C4-2B (cell line): Measurements from ENCODE around the gene C7.

Source experiments
- H3K27ac ChIP-seq: fragments of 450-650 bp; 2 replicates; pipeline ENCODE4 v1.5.1; 2017
- ZFX ChIP-seq: fragments of 450-650 bp; IDR thresholded peaks from 2 replicates; pipeline ENCODE4 v1.6.1; 2017
- TF ChIP-seq, protein P1 (sequence below): fragments of 450-650 bp; conservative IDR thresholded peaks from 2 replicates; pipeline ENCODE4 v1.5.1; 2017; ENCODE audit warnings: mild to moderate bottlenecking

The C7 gene

DNA sequence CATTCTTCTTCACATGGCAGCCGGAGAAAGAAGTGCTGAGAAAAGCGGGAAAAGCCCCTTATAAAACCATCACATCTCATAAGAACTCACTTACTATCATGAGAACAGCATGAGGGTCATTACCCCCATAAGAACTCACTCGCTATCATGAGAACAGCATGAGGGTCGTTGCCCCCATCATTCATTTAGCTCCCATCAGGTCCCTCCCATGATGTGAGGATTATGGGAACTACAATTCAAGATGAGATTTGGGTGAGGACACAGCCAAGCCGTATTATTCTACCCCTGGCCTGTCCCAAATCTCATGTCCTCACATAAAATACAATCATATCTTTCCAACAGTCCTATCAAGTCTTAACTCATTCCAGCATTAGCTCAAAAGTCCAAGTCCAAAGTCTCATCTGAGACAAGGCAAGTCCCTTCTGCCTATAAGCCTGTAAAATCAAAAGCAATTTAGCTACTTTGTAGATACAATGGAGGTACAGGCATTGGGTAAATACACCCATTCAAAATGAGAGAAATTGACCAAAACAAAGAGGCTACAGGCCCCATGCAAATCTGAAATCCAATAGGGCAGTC is 82.8 kb downstream of the C7 start:
- TF ChIP-seq ZFX: no peak
- TF ChIP-seq, protein P1, sequence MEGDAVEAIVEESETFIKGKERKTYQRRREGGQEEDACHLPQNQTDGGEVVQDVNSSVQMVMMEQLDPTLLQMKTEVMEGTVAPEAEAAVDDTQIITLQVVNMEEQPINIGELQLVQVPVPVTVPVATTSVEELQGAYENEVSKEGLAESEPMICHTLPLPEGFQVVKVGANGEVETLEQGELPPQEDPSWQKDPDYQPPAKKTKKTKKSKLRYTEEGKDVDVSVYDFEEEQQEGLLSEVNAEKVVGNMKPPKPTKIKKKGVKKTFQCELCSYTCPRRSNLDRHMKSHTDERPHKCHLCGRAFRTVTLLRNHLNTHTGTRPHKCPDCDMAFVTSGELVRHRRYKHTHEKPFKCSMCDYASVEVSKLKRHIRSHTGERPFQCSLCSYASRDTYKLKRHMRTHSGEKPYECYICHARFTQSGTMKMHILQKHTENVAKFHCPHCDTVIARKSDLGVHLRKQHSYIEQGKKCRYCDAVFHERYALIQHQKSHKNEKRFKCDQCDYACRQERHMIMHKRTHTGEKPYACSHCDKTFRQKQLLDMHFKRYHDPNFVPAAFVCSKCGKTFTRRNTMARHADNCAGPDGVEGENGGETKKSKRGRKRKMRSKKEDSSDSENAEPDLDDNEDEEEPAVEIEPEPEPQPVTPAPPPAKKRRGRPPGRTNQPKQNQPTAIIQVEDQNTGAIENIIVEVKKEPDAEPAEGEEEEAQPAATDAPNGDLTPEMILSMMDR: no peak
- no peak overlapping the region for H3K27ac ChIP-seq

GRCh38 chr5:40995801-40996586 is 86.7 kb downstream of the C7 start:
- TF ChIP-seq ZFX: no peak
- H3K27ac ChIP-seq: no peak overlapping the region

DNA sequence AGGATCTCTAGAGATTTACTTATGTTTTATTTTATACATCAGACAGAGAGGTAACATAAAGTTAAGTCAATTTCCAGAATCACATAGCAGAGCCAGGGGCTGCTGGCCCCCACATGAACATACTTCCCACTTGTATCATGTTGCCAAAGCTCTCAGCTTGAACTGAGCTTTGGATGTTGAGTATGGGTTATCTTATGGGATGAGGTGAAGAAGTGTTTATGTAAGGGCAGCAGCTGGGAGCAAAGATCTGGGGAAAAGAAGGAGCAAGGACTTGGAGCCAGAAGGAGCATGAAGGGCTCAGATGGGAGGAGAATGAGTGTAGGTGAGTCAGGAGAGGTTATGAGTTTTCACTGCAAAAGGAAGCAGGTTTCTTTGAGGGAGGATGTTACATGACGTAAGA is 89.8 kb downstream of the C7 start:
- no peak overlapping the region for H3K27ac ChIP-seq
- TF ChIP-seq, protein P1: no peak
- TF ChIP-seq ZFX: no peak

- TF ChIP-seq ZFX: no peak
- TF ChIP-seq, protein P1: no peak
- H3K27ac ChIP-seq: no peak overlapping the region
Observed at GRCh38 chr5:40999966-41000365, 90.7 kb downstream of the C7 start.

DNA sequence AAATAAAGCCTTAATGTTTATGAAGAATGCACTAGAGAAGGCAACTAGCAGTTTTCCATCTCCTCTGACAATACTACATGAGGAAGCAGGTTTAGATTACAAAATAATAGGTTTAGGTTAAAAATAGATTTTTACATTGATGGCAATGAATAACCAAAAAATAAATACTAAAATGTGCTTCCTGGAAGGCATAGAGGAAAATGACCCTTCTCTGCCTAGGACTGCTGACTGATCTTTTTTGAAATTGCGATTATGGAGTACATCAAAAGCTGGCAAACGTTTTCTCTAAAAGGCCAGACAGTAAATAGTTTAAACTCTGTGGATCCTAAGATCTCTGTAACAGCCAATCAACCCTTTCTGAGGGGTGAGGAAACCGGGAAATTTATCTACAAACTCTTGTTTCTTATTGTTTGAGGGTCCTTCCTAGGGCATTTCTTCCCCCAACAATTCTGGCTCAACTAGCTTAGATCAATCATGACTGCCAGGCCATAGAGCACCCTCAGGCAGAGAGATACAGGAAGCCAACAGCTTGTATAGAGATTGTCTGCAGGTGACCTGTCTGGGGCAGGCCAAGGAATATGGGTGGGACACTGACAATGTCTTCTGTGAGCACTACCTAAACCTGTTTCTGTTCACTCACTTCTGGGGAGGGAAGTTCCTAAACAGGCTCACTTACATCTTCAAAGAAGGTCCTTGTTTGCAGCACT is 94.5 kb downstream of the C7 start:
- no peak for TF ChIP-seq ZFX
- TF ChIP-seq, protein P1: no peak
- H3K27ac ChIP-seq: no peak overlapping the region

GRCh38 chr5:41004931-41005330 is 95.6 kb downstream of the C7 start:
- no peak overlapping the region for H3K27ac ChIP-seq
- TF ChIP-seq, protein P1: no peak
- no peak for TF ChIP-seq ZFX

- H3K27ac ChIP-seq: no peak overlapping the region
- no peak for TF ChIP-seq ZFX
- TF ChIP-seq, protein P1: no peak
Observed at GRCh38 chr5:41009232-41009631, 99.9 kb downstream of the C7 start.
